Measurements from ENCODE around the gene ATG5.
"Not testable (repeated sequence)": the region's sequence is repeated elsewhere in the genome, so short reads cannot be mapped to it uniquely, and the experiment has no call there.

The ATG5 gene

DNA sequence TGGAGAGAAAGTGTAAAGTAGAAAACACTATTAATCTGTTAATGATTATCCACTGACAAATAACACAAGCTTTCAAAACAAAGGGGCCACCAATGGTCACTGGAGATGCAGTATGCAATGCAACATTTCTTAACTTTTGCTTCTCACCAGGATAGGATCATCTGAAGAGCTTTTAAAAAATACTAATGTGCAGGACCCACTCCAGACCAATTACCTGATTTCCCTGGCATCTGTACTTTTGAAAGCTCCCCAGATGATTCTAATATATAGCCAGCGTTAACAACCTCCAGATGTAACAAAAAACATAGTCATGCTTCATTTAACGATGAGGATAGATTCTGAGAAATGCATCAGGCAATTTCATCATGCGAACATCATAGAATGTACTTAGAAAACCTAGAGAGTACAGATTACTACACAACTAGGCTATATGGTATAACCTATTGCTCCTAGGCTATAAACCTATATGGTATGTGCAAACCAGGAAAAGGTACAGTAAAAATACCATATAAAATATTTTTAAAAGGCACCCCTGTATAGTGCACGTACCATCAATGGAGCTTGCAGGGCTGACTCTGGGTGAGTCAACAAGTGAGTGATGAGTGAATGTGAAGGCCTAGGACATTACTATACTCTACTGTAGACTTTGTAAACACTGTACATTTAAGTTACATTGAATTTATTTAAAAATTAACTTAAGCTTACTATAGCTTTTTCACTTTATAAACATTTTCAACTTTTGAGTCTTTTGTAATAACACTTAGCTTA, 69.2 kb downstream of the ATG5 start:
- no peak for DNase-seq (ENCODE audit: low read depth)

DNA sequence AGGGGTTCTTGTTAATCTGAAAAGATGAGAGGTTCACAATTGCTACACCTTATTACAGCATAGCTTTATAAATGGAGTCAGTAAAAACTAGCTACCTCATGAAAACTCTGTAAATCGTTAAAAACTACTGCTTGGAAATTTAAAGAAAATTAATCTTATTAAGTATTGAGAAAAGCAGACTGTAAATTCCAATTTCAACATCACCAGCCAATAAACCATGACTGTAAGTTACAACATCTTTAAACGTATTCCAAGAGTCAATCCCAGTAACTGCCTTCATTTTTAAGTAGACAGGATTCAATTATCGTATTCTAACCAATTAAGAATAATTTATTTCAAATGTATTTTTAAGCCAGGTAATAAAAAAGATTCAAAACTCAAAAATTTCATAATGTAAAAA, 70.3 kb downstream of the ATG5 start:
- no peak for DNase-seq (ENCODE audit: low read depth)

DNA sequence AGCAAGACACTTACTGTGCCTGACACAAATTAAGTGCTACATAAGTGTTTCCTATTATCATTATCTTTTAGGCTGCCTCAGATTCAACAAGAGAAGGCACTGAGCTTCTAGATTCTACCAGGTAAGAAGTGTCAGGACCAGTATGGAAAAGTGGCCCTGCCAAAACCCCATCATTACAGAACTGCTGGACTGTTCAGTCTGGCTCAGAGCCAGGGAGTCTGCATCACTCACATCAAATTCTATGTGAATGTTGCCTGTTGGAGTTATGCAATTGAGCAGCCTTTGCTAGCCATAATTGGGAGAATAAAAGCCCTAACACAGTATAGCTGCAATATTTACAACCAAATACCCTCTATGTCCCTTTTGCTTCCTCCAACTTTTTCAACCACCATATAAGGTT, 70.9 kb downstream of the ATG5 start:
- no peak for DNase-seq (ENCODE audit: low read depth)

DNA sequence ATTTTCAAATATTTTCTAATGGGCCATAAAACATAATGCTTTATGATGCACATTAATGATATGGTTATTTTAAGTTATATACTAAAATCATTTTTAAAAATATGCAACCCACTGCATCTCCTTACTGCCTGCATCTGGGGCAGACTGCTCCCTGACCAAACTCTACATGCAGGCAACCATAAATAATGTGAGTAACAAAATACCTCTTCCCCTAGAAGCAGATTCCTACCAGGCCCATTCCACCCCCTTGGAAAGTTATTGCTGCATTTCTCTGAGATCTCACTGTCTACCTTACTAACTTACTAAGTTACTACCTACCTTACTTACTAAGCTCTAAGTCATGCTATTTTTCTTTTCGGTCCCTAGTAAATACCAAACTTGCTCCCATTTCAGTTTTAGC, 71.8 kb downstream of the ATG5 start:
- no peak for DNase-seq (ENCODE audit: low read depth)

DNA sequence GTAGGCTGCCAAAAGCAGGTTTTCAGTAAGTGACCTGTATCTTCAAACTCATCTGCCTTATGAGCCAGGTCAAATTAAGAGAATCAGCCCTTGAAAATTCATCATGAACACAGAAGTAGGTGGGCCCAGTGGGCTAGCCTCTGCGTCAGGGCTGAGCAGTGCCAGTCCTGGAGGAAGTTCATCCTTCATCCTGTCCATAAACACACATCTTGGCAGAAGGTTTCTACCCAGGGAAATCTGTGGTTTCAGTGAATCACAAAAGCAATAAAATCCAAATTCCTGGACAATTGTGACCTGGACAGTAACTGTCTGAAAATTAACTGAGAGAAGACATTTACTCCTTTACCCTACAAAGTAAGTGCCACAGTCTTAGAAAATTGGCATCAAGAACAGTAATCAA, 72.4 kb downstream of the ATG5 start:
- DNase-seq (ENCODE audit: low read depth), result no peak

DNA sequence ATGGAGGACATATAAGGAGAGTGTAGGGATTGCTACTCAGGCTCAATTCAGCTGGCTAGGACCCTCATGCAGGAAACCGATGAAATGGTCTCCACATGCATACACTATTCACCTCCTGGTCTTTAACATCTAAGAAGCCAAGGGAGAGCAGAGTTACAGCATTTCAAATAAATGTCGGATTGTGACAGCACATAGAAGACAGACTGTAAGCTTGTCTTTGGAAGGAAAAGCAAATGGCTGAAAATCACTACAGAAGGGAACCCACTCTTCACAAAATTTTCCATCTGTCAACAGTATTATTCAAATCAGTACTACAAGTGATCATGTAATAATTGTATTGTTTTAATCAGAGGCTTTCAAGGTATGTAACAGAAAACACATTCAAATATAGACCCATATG, 72.9 kb downstream of the ATG5 start:
- DNase-seq (ENCODE audit: low read depth), result no peak

DNA sequence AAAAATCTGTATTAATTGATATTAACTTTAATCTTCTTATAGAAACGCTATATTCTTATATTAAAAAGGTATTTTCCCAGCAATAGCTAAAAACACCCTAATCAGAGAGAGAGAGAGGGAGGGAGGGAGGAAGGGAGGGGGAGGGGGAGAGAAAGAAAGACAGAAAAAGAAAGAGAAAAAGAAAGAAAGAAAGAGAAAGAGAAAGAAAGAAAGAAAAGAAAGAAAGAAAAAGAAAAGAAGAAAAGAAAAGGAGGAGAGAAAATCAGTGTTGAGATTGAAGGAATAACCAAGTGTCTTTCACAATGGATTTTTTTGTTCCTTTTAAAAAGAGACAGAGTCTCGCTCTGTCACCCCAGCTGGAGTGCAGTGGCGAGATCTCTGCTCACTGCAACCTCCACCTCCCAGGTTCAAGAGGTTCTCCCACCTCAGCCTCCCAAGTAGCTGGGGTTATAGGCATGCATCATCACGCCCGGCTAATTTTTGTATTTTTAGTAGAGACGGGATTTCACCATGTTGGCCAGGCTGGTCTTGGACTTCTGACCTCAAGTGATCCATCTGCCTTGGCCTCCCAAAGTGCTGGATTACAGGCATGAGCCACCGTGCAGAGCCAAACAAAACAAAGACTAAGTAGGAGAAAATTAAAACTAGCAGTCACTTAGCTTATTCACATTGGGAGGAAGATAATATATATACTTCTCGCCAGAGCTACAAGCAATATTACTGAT, 73.9 kb downstream of the ATG5 start:
- not testable (repeated sequence) for DNase-seq (ENCODE audit: low read depth)

DNA sequence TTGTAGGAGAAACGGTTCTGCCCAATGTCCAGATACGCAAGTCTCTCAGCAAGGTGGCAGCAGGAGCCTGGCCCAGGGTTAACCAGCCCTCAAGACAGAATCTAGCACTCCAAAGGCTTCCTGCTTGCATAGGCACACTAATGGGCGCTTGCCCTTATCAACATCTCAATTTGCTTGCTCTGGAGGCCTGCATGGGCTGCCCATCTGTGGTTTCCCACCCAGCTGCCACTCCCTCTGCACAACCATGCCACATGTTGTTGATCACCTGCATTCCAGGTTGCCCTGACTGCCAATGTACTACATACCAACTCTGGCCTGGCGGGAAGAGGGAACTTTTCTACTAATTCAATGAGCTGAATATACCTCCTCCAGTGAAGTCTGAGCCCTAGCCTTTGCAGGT, 74.6 kb downstream of the ATG5 start:
- DNase-seq (ENCODE audit: low read depth), result no peak

DNA sequence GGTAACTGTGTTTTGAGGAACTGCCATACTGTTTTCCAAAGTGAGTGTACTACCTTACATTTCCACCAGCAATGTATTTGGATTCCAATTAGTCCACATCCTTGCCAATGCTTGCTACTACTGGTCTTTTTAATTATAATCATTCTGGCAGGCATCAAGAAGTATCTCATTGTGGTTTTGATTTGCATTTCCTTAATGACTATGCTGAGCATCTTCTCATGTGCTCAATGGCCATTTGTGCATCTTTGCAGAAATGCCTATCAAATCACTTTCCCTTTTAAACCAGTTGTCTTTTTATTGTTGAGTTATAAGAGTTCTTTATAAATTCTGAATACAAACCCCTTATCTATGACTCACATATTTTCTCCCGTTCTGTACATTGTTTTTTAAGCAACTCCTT, 75.9 kb downstream of the ATG5 start:
- DNase-seq (ENCODE audit: low read depth), result no peak

DNA sequence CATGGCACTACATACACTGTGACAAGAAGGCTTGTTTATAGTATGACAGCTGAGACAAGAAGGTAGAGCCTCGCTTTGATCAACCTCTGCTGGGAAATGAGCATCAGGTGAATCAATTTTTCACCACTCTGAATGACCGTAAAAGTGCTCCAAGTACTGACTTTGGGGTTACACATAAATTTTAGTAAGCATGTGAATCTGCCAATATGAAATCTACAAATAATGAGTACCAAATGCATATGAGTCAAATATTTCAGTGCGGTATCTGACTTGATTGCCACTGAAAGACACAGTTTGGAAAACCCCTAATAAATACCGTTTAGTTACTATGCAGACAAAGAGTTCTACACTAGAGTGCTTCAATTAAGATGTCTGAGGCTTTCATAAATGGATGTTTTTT, 77.8 kb downstream of the ATG5 start:
- DNase-seq (ENCODE audit: low read depth), result no peak

DNA sequence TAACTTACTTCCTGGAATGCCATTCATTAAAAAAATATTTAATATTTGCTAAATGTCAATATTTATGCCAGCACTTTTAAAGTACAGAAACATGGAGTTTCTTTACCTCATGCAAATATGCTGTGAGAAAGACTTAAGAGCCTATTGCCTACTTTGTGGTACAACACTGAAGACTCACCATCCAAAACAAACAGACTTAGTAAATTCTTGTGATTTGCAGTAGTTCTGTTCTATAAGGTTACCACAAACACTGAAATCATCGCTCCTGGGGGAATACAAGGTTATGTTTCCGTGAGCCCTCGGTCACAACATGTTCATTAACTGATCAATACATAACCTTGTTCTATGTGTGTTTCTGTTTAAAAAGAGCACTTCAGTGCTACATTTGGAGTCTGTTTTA, 78.3 kb downstream of the ATG5 start:
- DNase-seq (ENCODE audit: low read depth), result no peak

DNA sequence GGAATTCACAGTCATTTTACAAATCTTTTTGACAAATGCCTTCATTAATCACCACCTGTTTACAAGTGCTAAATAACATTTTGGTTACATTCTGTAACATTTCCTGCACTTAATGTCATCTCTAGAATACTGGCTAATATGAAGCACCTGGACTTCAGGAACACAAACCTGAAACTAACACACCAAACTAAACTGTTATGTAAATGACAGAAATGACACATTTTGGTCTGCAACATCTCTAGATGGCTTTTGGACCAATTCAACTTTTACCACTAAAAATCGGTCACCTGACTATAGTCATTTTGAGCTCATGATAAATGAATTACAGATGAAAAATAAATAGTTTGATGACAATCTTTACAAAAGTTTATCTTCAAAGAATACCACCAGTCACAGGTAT, 80.6 kb downstream of the ATG5 start:
- no peak for DNase-seq (ENCODE audit: low read depth)

DNA sequence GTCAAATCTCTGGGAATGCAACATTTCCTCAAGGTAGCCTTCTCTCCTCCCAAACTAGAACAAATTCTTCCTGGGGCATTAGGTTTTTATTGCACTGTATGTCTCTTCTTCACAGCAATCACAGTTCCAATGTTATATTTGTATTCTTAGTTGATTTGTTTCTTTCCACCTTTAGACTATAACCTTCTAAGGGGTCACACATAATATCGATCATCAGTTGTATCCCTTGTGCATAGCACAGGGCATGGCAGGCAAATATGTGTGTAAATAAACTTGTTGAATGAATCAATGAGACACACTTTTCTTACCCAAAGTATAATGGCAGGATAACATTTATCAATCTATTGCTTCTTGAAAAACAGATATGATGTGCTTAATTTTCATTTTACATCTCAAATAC, 81.0 kb downstream of the ATG5 start:
- no peak for DNase-seq (ENCODE audit: low read depth)

DNA sequence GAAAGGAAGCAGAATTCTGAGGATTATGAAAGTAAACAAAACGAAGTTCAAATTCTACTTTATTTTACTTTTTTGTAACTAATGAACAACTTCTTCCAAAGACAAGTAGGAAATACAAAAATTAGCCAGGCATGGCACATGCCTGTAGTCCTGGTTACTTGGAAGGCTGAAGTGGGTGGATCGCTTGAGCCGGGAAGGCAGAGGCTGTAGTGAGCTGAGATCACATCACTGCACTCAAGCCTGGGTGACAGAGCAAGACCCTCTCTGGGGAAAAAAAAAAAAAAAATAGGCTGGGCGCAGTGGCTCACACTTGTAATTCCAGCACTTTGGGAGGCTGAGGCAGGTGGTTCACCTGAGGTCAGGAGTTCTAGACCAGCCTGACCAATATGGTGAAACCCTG, 82.3 kb downstream of the ATG5 start:
- no peak for DNase-seq (ENCODE audit: low read depth)

DNA sequence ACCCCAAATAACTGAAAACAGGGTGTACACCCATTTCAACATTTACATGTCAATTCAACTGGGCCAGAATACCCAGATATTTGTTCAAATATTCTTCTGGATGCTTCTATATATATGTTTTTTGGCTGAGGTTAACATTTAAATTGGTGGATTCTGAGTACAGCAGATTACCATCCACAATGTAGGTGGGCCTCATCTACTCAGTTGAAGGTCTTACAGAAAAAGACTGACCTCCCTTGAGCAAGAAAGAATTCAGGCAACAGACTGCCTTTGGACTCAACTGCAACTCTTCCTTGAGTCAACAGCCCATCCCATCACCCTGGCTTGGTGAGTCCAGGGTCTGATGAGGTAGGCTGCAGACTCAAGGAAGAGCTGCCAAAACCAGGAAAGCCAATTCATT, 84.1 kb downstream of the ATG5 start:
- no peak for DNase-seq (ENCODE audit: low read depth)

DNA sequence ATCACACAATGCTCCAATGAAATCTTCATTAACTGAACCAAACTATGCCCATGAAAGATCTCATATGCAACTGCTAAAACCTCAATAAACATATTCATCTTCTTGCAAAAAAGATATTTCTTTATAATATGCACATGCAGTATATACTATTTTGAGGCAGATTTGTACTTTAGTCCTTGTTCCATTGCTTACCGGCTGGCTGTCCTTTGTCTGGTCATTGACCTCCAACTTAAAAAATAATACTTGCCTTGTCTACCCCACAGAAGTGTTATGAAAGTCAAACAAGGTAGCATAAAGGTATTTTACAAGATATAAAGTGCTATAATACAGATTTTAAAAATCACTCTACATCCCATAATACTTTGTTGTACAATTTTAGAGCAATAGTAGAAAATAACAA, 88.3 kb downstream of the ATG5 start:
- no peak for DNase-seq (ENCODE audit: low read depth)

DNA sequence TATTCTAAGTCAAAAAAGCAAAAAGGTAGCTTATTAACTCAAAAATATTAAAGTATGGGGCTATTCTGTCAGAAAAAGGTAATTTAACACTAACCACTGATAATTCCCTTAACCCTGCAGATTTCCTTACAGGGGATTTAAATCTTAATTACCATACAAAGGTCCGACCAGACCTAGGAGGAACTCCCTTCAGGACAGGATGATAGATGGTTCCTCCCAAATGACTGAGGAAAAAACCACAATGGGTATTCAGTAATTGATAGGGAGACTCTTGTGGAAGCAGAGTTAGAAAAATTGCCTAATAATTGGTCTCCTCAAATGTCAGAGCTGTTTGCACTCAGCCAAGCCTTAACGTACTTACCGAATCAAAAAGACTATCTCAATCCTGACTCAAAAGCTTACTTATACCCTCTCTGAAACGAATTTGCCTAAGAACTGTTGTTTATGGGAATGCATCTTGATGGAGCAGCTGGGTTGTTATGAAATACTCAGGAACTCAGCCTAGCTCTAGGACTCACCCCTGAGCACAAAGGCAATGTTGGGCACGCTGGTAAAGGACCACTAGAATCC, 95.6 kb downstream of the ATG5 start:
- not testable (repeated sequence) for DNase-seq (ENCODE audit: low read depth)

DNA sequence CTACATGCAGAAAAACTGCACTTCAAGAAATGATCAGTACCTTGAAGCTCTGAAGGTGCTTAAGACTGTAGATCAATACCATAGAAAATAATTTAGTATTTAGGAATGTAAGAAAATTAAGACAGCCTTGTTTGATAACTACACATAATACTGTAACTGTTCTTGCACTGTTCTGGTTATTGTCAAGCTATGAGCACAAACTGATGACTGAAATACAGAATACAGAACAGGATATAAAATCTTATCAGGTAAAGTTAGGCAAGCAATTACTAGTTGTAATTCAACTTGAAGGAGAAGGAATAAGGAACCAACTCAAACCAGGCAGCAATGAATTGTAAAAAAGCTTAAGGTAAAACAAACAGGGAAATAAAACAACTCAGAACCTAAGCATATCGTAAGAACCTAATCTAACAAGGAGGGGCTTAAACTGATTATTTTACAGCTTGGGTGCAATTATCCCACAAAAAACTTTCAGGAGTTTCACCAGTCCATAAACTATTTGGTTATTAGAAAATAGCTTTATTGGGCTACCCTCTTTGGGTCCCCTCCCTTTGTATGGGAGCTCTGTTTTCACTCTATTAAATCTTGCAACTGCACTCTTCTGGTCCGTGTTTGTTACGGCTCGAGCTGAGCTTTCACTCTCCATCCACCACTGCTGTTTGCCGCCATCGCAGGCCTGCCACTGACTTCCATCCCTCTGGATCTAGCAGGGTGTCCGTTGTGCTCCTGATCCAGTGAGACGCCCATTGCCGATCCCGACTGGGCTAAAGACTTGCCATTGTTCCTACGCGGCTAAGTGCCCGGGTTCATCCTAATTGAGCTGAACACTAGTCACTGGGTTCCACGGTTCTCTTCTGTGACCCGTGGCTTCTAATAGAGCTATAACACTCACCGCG, 97.7 kb downstream of the ATG5 start:
- DNase-seq (ENCODE audit: low read depth), result no peak

DNA sequence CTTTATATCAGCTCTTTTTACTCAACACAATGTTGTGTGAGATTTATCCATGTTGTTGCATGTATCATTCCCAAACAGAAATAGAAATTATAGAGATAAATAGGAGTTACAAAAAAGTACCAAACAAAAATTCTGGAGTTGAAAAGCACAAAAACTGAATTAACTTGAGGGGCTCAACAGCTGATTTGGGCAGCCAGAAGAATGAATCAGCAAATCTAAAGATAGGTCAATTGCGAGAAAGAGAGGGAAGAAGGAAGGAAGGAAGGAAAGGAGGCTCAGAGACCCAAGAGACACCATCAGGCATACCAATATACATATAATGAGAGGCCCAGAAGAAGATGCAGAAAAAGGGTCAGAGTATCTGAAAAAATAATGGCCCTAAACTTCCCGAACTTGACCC, 98.9 kb downstream of the ATG5 start:
- no peak for DNase-seq (ENCODE audit: low read depth)

DNA sequence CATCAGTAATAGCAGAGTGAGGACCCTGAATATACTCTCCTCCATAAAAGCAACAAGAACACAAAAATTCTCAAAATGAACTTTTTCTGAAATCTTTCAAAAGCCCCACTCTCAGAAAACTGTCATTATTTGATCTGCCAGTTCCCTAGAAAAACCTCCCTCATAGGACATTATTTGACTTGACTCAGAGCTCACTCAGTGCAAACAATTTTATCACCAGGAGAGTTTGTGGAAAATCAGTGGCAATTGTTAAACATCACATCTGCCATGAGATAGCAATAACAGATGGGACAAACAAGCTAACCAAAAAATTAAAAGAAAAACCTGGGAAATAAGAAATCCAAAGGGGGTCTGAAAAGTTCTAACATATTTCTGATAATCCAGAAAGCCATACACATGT, 100.0 kb downstream of the ATG5 start:
- no peak for DNase-seq (ENCODE audit: low read depth)

DNA sequence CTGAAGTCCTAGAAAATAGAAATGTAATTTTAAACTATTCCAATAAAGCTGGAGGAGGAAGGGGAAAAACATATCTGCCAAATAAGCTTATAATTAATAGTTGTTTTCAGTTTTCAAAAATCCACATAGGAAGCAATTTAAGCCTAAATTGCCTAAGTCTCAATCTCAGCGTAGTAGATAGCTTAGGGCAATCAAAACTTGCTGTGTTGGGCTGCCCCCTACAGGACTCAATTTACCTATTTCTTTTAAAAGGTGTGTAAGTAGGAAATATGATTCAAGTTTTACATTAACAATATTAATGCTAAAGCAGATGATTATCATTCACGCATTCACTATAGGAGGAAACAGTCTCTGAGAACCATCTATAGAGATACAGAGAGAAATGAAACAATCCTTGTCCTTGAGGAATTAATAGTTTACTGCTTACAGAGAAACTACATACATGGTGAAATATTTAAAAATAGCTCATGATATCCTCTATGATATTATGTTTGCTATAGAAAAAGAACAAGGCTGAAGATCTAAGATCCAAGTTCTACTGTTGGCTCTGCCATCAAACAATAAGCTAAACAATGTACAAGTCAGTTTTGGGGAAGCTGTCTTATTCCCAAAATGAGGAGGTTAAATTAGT, 102.1 kb downstream of the ATG5 start:
- peak; percentile 61 for DNase-seq (ENCODE audit: low read depth)

DNA sequence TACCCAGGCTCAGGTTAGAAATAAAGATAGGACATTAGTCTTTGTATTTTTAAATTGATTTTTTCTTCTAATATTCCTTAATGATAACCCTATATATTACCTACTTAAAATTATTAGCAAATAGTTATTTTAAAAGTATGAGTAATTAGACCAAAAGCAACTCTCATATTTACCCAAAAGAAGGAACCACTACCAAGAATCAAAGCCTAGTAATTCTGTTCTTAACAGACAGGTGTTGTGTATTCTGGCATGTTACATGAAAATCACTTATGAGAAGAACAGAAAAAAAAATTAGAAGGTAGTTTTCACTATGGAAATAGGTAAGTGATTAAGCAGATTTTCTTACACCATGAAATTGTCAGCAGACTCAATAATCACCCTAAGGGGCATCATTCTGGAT, 105.1 kb downstream of the ATG5 start:
- no peak for DNase-seq (ENCODE audit: low read depth)
